GM12878 (cell line): ENCODE results near the gene RNASE9.
A peak's percentile ranks its signal among the peaks of the same experiment; 100 is the strongest.

Source experiments
- CEBPB ChIP-seq, 2 experiments: fragments of 150-350 bp in 1 of 2; IDR thresholded peaks; 2 replicates each; pipeline ENCODE4 v1.6.1; 2012 to 2014; ENCODE audit warnings: low read depth in 2 of 2, low read length in 2 of 2, borderline replicate concordance in 1 of 2, inconsistent platforms in 1 of 2
- EED ChIP-seq: sonication (generic); IDR thresholded peaks from 2 replicates; pipeline ENCODE4 v1.6.1; 2016; ENCODE audit warnings: antibody characterized with exemption, low read depth
- EP300 ChIP-seq, 2 experiments: fragments of 150-350 bp in 1 of 2; IDR thresholded peaks; 2 replicates each; pipeline ENCODE4 v1.6.1; 2011 to 2012; ENCODE audit warnings: low read depth in 2 of 2, low read length in 2 of 2, borderline replicate concordance in 1 of 2, improper control_type of control experiment in 1 of 2, inconsistent platforms in 1 of 2; ENCODE audit not compliant: control insufficient read depth in 1 of 2
- FOS ChIP-seq: IDR thresholded peaks from 3 replicates; pipeline ENCODE4 v1.6.1; 2011; ENCODE audit warnings: borderline replicate concordance; ENCODE audit not compliant: insufficient read length; ENCODE audit errors: extremely low read depth
- IKZF1 ChIP-seq: fragments of 450-650 bp; conservative IDR thresholded peaks from 2 replicates; pipeline ENCODE4 v1.6.1; 2017; ENCODE audit warnings: antibody characterized with exemption, mild to moderate bottlenecking
- KDM1A ChIP-seq: fragments of 200-600 bp; sonication (generic); IDR thresholded peaks from 2 replicates; pipeline ENCODE4 v1.6.1; 2016; ENCODE audit warnings: borderline replicate concordance
- POLR2AphosphoS5 ChIP-seq: IDR thresholded peaks from 2 replicates; pipeline ENCODE4 v1.6.1; 2011; ENCODE audit warnings: mild to moderate bottlenecking, low read length, inconsistent platforms

DNA sequence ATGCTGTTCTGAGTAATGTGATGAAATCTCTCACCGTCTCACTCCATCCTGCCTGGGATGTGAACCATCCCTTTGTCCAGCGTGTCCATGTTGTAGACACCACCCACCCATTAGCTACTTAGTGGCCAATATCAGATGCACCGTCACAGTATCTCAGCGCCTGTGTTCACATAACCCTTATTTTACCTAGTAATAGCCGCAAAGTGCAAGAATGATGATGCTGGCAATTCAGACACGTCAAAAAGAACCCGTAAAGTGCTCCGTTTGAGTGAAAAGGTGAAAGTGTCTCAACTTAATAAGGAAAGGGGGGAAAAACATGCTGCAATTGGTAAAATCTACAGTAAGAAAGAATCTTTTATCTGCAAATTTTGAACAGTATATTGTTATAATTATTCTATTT, 52.5 kb downstream of the RNASE9 start:
- no peak for TF ChIP-seq KDM1A
- no peak for TF ChIP-seq IKZF1
- TF ChIP-seq EP300 (IDR thresholded peaks at IDR 0.05; ENCODE audit: borderline replicate concordance in 1 of 2, control insufficient read depth in 1 of 2, low read depth in 2 of 2, low read length in 2 of 2) = no peak
- no peak for TF ChIP-seq POLR2AphosphoS5
- 0 out of 2 replicates have a peak, but pooled peaks have one; percentile 20 for TF ChIP-seq EED
- TF ChIP-seq CEBPB (IDR thresholded peaks at IDR 0.05; ENCODE audit: borderline replicate concordance in 1 of 2, low read depth in 2 of 2, low read length in 2 of 2) = no peak
- no peak for TF ChIP-seq FOS
